Endothelial cell of umbilical vein (primary cell): ENCODE results near the gene DMWD. TPM values are rescaled to one million over a fixed set of nuclear protein-coding genes. Genes with fewer than 3 reads are reported as not detected.

Source experiments
- BruUV-seq: library from RNA; stranded (reverse); fragments of 400-500 nt; replicated peaks from 2 replicates; lab custom pipeline; 2021; lab: Mats Ljungman, UMichigan
- CTCF ChIA-PET: fragments of 300-600, 350-600 bp; sonication (Branson Sonifier 250); formaldehyde crosslinking; loops from one replicate; lab custom pipeline; 2021; ENCODE audit warnings: antibody characterized with exemption, inconsistent platforms; lab: Charles Lee
- POLR2A ChIA-PET: fragments of 300-600, 350-600 bp; sonication (Branson Sonifier 250); formaldehyde crosslinking; loops from one replicate; lab custom pipeline; 2021; ENCODE audit warnings: antibody characterized with exemption, inconsistent platforms; lab: Charles Lee
- DNase-seq: peaks from one replicate; pipeline ENCODE4 v3.0.0-alpha.2; 2011; ENCODE audit warnings: low read depth, low spot score
- FAIRE-seq: peaks from 2 replicates; lab custom pipeline; 2011; peaks lifted over from hg19 to GRCh38; lab: Jason Lieb, UNC
- H2AFZ ChIP-seq: 2 replicates; pipeline ENCODE4 v1.6.0; 2012; ENCODE audit warnings: low read depth, low read length, control low read depth, inconsistent platforms
- H3K27ac ChIP-seq: 2 replicates; pipeline ENCODE4 v1.5.1; 2011; ENCODE audit warnings: low read depth, mild to moderate bottlenecking, control low read depth, low read length, moderate library complexity; ENCODE audit not compliant: insufficient read depth
- H3K27me3 ChIP-seq, 2 experiments: 2 replicates each; pipeline versions ENCODE4 v1.6.0 to v1.6.1; 2011; ENCODE audit warnings: low read length in 2 of 2, mixed read lengths in 1 of 2; ENCODE audit not compliant: control insufficient read depth in 2 of 2, insufficient read depth in 2 of 2
- H3K36me3 ChIP-seq, 2 experiments: 2 replicates in 1 of 2; 3 replicates in 1 of 2; pipeline ENCODE4 v1.5.1; 2011; ENCODE audit warnings: low read length in 2 of 2, mild to moderate bottlenecking in 1 of 2, moderate library complexity in 1 of 2; ENCODE audit not compliant: control insufficient read depth in 2 of 2, insufficient read depth in 2 of 2; ENCODE audit errors: extremely low read depth in 1 of 2
- H3K4me1 ChIP-seq: 3 replicates; pipeline ENCODE4 v1.5.1; 2011; ENCODE audit warnings: mild to moderate bottlenecking, low read length; ENCODE audit not compliant: control insufficient read depth, insufficient read depth; ENCODE audit errors: extremely low read depth
- H3K4me2 ChIP-seq: 2 replicates; pipeline ENCODE4 v1.6.1; 2011; ENCODE audit warnings: low read length, control low read depth, mixed read lengths; ENCODE audit not compliant: insufficient read depth
- H3K4me3 ChIP-seq, 3 experiments: fragments of 200-600 bp in 1 of 3; sonication (generic), shearing (Covaris generic) in 1 of 3; replicated peaks in 1 of 3; 2 replicates each; pipeline ENCODE4 v1.5.1; 2011 to 2016; ENCODE audit warnings: control low read depth in 3 of 3, low read length in 3 of 3, mild to moderate bottlenecking in 2 of 3, inconsistent platforms in 1 of 3, low read depth in 1 of 3, moderate library complexity in 1 of 3; ENCODE audit not compliant: insufficient read depth in 1 of 3
- H3K79me2 ChIP-seq: 2 replicates; pipeline ENCODE4 v1.6.0; 2012; ENCODE audit warnings: low read length, inconsistent platforms; ENCODE audit not compliant: control insufficient read depth, insufficient read depth
- H3K9ac ChIP-seq: replicated peaks from 2 replicates; pipeline ENCODE3; 2011; ENCODE audit warnings: low read length, control low read depth; ENCODE audit not compliant: insufficient read depth; ENCODE audit errors: extremely low read depth
- H3K9me1 ChIP-seq: replicated peaks from 3 replicates; pipeline ENCODE4 v1.6.0; 2011; ENCODE audit warnings: mild to moderate bottlenecking, low read length; ENCODE audit not compliant: control insufficient read depth, insufficient read depth; ENCODE audit errors: extremely low read depth
- H3K9me3 ChIP-seq: replicated peaks from 2 replicates; pipeline ENCODE4 v1.5.1; 2012; ENCODE audit warnings: low read length, inconsistent platforms; ENCODE audit not compliant: control insufficient read depth, insufficient read depth
- H4K20me1 ChIP-seq: replicated peaks from 2 replicates; pipeline ENCODE3; 2011; ENCODE audit warnings: mild to moderate bottlenecking, low read length; ENCODE audit not compliant: control insufficient read depth, insufficient read depth; ENCODE audit errors: extremely low read depth
- EZH2 ChIP-seq: IDR thresholded peaks from 2 replicates; pipeline ENCODE4 v1.6.1; 2012; ENCODE audit warnings: borderline replicate concordance, low read depth, mild to moderate bottlenecking, moderate library complexity, low read length, inconsistent platforms; ENCODE audit not compliant: severe bottlenecking
- FOS ChIP-seq: IDR thresholded peaks from 2 replicates; pipeline ENCODE4 v1.6.1; 2011; ENCODE audit warnings: mild to moderate bottlenecking, low read length, moderate library complexity, borderline replicate concordance; ENCODE audit not compliant: insufficient read depth
- GATA2 ChIP-seq: IDR thresholded peaks from 2 replicates; pipeline ENCODE4 v1.7.0; 2011; ENCODE audit warnings: low read depth, mild to moderate bottlenecking, moderate library complexity, mixed read lengths, low read length; ENCODE audit not compliant: insufficient read length, insufficient read depth
- JUN ChIP-seq: IDR thresholded peaks from 2 replicates; pipeline ENCODE4 v1.6.1; 2011; ENCODE audit warnings: borderline replicate concordance, low read depth; ENCODE audit not compliant: insufficient read length, insufficient read depth
- MYC ChIP-seq: IDR thresholded peaks from one replicate; pipeline ENCODE4 v1.6.1; 2011; ENCODE audit warnings: mild to moderate bottlenecking, low read depth, low read length
- POLR2A ChIP-seq: IDR thresholded peaks from 2 replicates; pipeline ENCODE4 v1.6.1; 2012; ENCODE audit warnings: low read depth, mild to moderate bottlenecking, control low read depth, low read length
- POLR2AphosphoS5 ChIP-seq: IDR thresholded peaks from 2 replicates; pipeline ENCODE4 v1.6.1; 2012; ENCODE audit warnings: low read depth, mild to moderate bottlenecking, control low read depth, low read length, moderate library complexity; ENCODE audit not compliant: insufficient read depth
- dilution Hi-C: fragments of 300-500 bp; cut with MboI; formaldehyde crosslinking; loops from one replicate; pipeline ENCODE4 v1.15.0; 2019; ENCODE audit warnings: low sequenced_read_pairs; ENCODE audit not compliant: extremely low pct_ligation_motif_present
- intact Hi-C: fragments of 100-400 bp; cut with micrococcal nuclease; formaldehyde crosslinking; loops from one replicate; pipeline ENCODE4 v1.10.0; 2022
- polyA plus RNA-seq, 4 experiments: library from polyadenylated mRNA; depleted of rRNA in 3 of 4; stranded (reverse) in 3 of 4; unstranded in 1 of 4; fragments of >200 nt; gene quantifications; 2 replicates each; pipeline versions ENCODE4 v1.2.1 to v1.2.3, GENCODE V29; 2011 to 2012; ENCODE audit warnings: missing spikeins in 1 of 4
- total RNA-seq: library from RNA; stranded (reverse); gene quantifications from 2 replicates; pipeline ENCODE4 v1.2.3, GENCODE V29; 2021
- TF ChIP-seq, protein P1 (sequence below): IDR thresholded peaks from 2 replicates; pipeline ENCODE4 v1.6.1; 2011; ENCODE audit not compliant: insufficient read depth, insufficient read length
- TF ChIP-seq, protein P2 (sequence below), 2 donors: IDR thresholded peaks; 1 replicate in 1 of 2; 2 replicates in 1 of 2; pipeline ENCODE4 v1.5.1; 2011; ENCODE audit warnings: low read length in 2 of 2, mild to moderate bottlenecking in 2 of 2, moderate library complexity in 2 of 2, control low read depth in 1 of 2, inconsistent platforms in 1 of 2, low read depth in 1 of 2; ENCODE audit not compliant: insufficient read depth in 1 of 2; ENCODE audit errors: extremely low read depth in 1 of 2

DMWD gene
- total and polyA plus RNA-seq, 2 donors (not counting 3 experiments of a cell fraction or from before 2014, with no cell fraction given), result 36.9 to 81.1 TPM

DNA sequence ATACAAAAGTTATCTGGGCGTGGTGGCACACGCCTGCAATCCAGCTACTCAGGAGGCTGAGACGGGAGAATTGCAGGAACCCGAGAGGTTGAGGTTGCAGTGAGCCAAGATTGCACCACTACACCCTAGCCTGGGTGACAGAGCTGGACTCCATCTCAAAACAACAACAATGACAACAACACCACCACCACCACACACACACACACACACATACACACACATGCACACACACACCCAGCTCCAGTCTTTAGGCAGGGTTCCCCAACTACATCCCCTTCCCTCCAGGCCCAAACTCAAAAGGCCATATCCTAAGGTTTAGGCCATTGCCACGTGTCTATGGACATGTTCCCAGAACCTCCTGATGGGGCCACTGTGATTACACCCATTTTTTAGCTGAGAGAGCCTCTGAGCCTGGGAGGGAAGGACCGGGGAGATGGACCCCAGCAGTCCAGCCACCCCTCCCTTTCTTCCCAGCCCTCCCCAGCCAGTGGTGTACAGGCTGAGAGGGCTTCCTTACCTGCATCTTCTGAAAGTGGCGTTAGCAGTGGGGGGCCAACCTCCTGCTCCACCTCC, 9.0 kb upstream of the DMWD start:
- no peaks in the 10 kb centered on the region for H3K4me1 ChIP-seq
- CTCF ChIA-PET, result interaction anchor here (0.6 to 5.7 kb wide), 3 partner anchors 15 to 1504 kb away, joined by 4 to 125 read pairs (median 38); partner anchors contain the start of gene SIX5
- TF ChIP-seq EZH2 (no peak), JUN (no peak), MYC (no peak), POLR2AphosphoS5 (no peak), FOS (no peak), POLR2A (no peak), GATA2 (no peak)
- TF ChIP-seq, protein P1, sequence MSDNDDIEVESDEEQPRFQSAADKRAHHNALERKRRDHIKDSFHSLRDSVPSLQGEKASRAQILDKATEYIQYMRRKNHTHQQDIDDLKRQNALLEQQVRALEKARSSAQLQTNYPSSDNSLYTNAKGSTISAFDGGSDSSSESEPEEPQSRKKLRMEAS, result no peak
- TF ChIP-seq, protein P2, sequence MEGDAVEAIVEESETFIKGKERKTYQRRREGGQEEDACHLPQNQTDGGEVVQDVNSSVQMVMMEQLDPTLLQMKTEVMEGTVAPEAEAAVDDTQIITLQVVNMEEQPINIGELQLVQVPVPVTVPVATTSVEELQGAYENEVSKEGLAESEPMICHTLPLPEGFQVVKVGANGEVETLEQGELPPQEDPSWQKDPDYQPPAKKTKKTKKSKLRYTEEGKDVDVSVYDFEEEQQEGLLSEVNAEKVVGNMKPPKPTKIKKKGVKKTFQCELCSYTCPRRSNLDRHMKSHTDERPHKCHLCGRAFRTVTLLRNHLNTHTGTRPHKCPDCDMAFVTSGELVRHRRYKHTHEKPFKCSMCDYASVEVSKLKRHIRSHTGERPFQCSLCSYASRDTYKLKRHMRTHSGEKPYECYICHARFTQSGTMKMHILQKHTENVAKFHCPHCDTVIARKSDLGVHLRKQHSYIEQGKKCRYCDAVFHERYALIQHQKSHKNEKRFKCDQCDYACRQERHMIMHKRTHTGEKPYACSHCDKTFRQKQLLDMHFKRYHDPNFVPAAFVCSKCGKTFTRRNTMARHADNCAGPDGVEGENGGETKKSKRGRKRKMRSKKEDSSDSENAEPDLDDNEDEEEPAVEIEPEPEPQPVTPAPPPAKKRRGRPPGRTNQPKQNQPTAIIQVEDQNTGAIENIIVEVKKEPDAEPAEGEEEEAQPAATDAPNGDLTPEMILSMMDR (IDR thresholded peaks at IDR 0.05; ENCODE audit: extremely low read depth in 1 of 2, insufficient read depth in 1 of 2, low read depth in 1 of 2, low read length in 2 of 2), result no peak
- no peak overlapping the region for H3K4me2 ChIP-seq
- FAIRE-seq, result no peak
- no peaks in the 10 kb centered on the region for H3K79me2 ChIP-seq
- H4K20me1 ChIP-seq, result no peaks in the 10 kb centered on the region
- H3K9me1 ChIP-seq, result no peaks in the 10 kb centered on the region
- intact Hi-C loops (no loop called here), dilution Hi-C loops (no loop called here)
- no TSS peak for BruUV-seq
- no peak overlapping the region for H3K27ac ChIP-seq
- no peak for DNase-seq
- H3K4me3 ChIP-seq, result no peak overlapping the region
- H2AFZ ChIP-seq, result no peak overlapping the region
- H3K27me3 ChIP-seq, result no peaks in the 10 kb centered on the region
- POLR2A ChIA-PET, result interaction anchor here (0.6 kb wide), 1 partner anchor 20 kb away, joined by 6 read pairs; the partner anchor contains the start of gene DMPK
- H3K9me3 ChIP-seq, result no peaks in the 10 kb centered on the region
- H3K9ac ChIP-seq, result no peak overlapping the region
- no peaks in the 10 kb centered on the region for H3K36me3 ChIP-seq
